Neutrophil (primary cell): Measurements from ENCODE around the gene DOC2B.

Experiments
- H3K27ac ChIP-seq: fragments of 200-600 bp; sonication (generic); 2 replicates; pipeline ENCODE4 v1.5.1; 2016; ENCODE audit warnings: mild to moderate bottlenecking, moderate library complexity
- H3K27me3 ChIP-seq: fragments of 200-600 bp; sonication (generic); 2 replicates; pipeline ENCODE4 v1.6.0; 2016; ENCODE audit warnings: mild to moderate bottlenecking
- H3K36me3 ChIP-seq: fragments of 200-600 bp; sonication (generic); 2 replicates; pipeline ENCODE4 v1.5.1; 2017
- H3K4me1 ChIP-seq, 2 experiments: fragments of 200-600 bp in 1 of 2; sonication (generic) in 1 of 2; 1 replicate in 1 of 2; 2 replicates in 1 of 2; pipeline versions ENCODE4 v1.5.1 to v1.6.1; 2013 to 2016; ENCODE audit warnings: low read depth in 1 of 2, low read length in 1 of 2, mild to moderate bottlenecking in 1 of 2, moderate library complexity in 1 of 2; ENCODE audit not compliant: control insufficient read depth in 1 of 2, insufficient read depth in 1 of 2
- H3K4me3 ChIP-seq, 2 experiments: fragments of 200-600 bp in 1 of 2; sonication (generic) in 1 of 2; 1 replicate in 1 of 2; 2 replicates in 1 of 2; pipeline ENCODE4 v1.5.1; 2013 to 2016; ENCODE audit warnings: low read depth in 1 of 2, low read length in 1 of 2, mild to moderate bottlenecking in 1 of 2, moderate library complexity in 1 of 2
- H3K9me3 ChIP-seq: fragments of 200-600 bp; sonication (generic); 2 replicates; pipeline ENCODE4 v1.5.1; 2016
- TF ChIP-seq, protein P1 (sequence below): fragments of 200-600 bp; sonication (generic); IDR thresholded peaks from 2 replicates; pipeline ENCODE4 v1.5.1; 2016; ENCODE audit warnings: antibody characterized with exemption

DOC2B gene

DNA sequence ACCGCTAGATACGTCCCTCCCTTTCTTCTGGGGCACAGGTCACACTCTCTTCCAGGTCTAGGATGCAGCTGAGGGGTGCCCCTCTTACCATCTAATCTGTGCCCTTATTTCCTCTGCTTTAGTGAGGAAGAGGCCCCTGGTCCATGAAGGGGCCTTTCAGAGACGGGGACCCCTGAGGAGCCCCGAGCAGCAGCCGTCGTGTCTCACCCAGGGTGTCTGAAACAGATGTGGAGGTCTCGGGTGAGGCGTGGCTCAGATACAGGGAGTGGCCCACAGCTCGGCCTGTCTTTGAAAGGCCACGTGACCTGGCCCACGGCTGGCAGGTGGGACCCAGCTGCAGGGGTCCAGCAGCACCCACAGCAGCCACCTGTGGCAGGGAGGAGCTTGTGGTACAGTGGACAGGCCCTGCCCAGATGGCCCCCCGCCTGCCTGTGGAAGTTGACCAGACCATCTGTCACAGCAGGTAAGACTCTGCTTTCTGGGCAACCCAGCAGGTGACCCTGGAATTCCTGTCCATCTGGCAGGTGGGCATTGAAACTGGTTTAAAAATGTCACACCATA lies 28.5 kb downstream of the DOC2B start:
- Histone ChIP-seq H3K36me3 (peaks cover 22% of the 10 kb centered on the region), H3K9me3 (no peaks in the 10 kb centered on the region), H3K4me1 (no peaks in the 10 kb centered on the region), H3K27ac (no peak overlapping the region), H3K4me3 (no peak overlapping the region), H3K27me3 (no peaks in the 10 kb centered on the region)
- TF ChIP-seq, protein P1, sequence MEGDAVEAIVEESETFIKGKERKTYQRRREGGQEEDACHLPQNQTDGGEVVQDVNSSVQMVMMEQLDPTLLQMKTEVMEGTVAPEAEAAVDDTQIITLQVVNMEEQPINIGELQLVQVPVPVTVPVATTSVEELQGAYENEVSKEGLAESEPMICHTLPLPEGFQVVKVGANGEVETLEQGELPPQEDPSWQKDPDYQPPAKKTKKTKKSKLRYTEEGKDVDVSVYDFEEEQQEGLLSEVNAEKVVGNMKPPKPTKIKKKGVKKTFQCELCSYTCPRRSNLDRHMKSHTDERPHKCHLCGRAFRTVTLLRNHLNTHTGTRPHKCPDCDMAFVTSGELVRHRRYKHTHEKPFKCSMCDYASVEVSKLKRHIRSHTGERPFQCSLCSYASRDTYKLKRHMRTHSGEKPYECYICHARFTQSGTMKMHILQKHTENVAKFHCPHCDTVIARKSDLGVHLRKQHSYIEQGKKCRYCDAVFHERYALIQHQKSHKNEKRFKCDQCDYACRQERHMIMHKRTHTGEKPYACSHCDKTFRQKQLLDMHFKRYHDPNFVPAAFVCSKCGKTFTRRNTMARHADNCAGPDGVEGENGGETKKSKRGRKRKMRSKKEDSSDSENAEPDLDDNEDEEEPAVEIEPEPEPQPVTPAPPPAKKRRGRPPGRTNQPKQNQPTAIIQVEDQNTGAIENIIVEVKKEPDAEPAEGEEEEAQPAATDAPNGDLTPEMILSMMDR, result no peak

DNA sequence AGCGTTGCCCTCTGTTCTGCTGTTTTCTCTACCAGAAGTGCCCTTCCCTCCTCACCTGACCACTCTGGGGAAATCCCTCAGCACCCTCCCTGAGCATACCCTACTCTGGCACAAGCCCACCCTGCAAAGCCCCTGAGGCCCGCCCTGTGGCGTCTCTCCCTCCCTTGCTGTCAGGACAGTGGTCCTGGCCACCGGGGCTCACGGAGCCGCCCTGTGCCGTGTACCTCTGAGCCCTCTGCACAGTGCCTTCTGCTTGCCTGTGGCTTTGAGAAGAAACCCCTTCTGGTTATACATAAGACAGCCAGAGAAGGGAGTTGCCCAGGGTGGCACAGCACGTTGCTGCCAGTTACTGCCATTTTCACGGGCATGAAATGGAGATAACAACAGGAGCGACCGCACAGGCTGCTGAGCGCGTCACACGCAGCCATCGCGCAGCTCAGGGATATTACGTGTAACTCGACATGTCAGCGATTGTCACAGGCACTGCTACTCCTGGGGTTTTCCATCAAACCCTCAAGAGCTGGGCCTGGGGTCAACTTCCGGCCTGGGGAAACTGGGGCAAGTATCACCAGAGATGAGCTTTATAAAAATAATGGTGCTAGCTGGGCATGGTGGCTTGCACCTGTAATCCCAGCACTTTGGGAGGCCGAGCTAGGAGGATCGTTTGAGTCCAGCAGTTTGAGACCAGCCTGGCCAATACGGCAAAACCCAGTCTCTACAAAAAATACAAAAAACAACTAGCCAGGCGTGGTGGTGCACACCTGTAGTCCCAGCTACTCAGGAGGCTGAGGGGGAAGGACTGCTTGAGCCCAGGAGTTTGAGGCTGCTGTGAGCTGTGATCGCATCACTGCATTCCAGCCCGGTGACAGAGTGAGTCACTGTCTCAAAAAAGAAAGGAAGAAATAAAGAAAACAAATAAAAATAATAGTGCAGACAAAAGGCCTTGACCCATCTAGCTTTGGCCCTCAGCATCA lies 29.3 kb downstream of the DOC2B start:
- no peak overlapping the region for H3K27ac ChIP-seq
- no peaks in the 10 kb centered on the region for H3K9me3 ChIP-seq
- TF ChIP-seq, protein P1, result no peak
- peaks cover 29% of the 10 kb centered on the region for H3K36me3 ChIP-seq
- H3K4me3 ChIP-seq, result no peak overlapping the region
- no peaks in the 10 kb centered on the region for H3K4me1 ChIP-seq
- no peaks in the 10 kb centered on the region for H3K27me3 ChIP-seq

DNA sequence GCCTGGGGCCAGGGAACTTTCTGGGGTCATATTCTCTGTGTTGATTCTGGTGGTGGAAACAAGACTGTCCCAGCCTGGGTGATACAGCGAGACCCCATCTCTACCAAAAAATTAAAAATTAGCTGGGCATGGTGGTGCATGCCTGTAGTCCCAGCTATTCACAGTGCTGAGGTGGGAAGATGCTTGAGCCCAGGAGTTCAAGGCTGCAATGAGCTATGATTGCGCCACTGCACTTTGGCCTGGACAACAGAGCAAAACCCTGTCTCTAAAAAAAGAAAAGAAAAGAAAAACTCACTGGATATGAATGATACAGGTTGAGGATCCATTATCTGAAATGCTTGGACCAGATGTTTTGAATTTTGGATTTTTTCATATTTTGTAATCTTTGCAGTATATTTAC lies 30.4 kb downstream of the DOC2B start:
- TF ChIP-seq, protein P1, result no peak
- H3K9me3 ChIP-seq, result no peaks in the 10 kb centered on the region
- H3K27ac ChIP-seq, result no peak overlapping the region
- H3K27me3 ChIP-seq, result no peaks in the 10 kb centered on the region
- H3K4me3 ChIP-seq, result no peak overlapping the region
- H3K4me1 ChIP-seq, result no peaks in the 10 kb centered on the region
- H3K36me3 ChIP-seq, result peaks cover 30% of the 10 kb centered on the region

DNA sequence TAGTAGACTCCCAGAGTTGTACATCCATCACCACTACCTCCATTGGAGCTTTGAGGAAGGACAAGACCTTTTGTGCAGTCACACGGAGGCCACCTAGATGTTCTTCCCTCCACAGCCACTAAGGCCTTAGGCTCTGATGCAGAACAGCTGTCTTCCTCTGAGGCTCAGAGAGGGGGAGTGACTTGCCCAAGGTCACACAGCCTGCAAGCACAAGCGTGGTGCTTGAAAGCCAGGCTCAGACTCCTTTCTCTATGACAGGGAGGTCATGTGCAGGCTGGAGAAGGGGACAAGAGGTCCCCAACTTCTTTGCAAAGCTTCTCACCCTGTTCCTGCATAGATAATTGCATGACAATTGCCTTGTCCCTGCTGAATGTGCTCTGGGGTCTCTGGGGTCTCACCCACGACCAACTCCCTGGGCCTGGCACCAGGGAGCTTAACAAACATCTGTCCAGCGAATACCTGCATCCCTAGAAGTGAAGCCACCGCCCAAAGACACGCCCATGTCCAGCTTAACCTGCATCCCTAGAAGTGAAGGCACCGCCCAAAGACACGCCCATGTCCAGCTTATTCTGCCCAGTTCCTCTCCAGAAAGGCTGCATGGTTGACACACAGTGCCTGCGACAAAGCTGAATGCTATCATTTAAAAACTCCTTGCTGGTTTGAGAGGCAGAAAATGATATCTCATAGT lies 31.4 kb downstream of the DOC2B start:
- no peaks in the 10 kb centered on the region for H3K27me3 ChIP-seq
- H3K9me3 ChIP-seq, result no peaks in the 10 kb centered on the region
- H3K4me1 ChIP-seq, result no peaks in the 10 kb centered on the region
- TF ChIP-seq, protein P1, result no peak
- H3K36me3 ChIP-seq, result peaks cover 24% of the 10 kb centered on the region
- no peak overlapping the region for H3K4me3 ChIP-seq
- H3K27ac ChIP-seq, result no peak overlapping the region

DNA sequence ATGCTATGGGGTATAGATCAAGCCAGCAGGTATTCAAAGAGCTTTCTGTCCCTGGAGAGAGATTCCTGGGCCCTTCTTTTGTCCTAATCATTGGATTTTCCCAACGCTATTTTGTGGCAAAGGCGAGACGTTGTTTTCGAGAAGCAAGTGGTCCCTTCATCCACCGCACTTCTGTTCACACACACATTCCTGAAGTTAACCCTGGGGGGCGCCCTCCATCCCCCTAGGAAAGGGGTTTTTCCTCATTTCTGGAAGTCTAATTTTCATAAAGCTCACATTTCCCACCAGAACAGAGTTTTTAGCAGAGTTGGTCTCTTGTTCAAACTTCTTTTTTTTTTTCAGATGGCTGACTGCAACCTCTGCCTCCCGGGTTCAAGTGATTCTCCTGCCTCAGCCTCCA lies 32.2 kb downstream of the DOC2B start:
- TF ChIP-seq, protein P1, result no peak
- Histone ChIP-seq H3K36me3 (peaks cover 24% of the 10 kb centered on the region), H3K9me3 (no peaks in the 10 kb centered on the region), H3K27me3 (no peaks in the 10 kb centered on the region), H3K27ac (no peak overlapping the region), H3K4me1 (no peaks in the 10 kb centered on the region), H3K4me3 (no peak overlapping the region)
